DND-41 (cell line): ENCODE results near the gene GDAP2.
"Not testable (repeated sequence)": the region's sequence is repeated elsewhere in the genome, so short reads cannot be mapped to it uniquely, and the experiment has no call there.

Experiments
- EZH2 ChIP-seq: IDR thresholded peaks from 3 replicates; pipeline ENCODE4 v1.6.1; 2012; ENCODE audit warnings: borderline replicate concordance, low read depth, mild to moderate bottlenecking, moderate library complexity, low read length, inconsistent platforms; ENCODE audit not compliant: severe bottlenecking
- TF ChIP-seq, protein P1 (sequence below): IDR thresholded peaks from 2 replicates; pipeline ENCODE4 v1.5.1; 2012; ENCODE audit warnings: borderline replicate concordance, low read length, moderate library complexity, mild to moderate bottlenecking; ENCODE audit not compliant: poor library complexity, severe bottlenecking; ENCODE audit errors: extremely low read depth

DNA sequence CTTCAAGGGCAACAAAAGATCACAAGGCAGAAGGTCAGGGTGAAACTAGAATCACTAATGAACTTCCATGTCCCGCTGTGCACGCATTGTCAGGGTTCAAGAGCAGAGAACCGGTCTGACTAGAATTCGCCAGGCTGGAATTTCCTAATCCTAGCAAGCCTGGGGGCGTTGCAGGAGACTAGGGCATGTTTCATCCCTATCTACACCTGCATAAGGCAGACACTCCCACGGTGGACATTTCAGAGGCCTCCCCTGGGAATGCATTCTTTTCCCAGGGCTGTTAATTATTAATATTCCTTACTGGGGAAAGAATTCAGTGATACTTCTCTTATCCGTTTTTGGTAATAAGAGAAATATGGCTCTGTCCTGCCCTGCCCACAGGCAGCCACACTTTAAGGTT lies 6.7 kb downstream of the GDAP2 start:
- TF ChIP-seq, protein P1, sequence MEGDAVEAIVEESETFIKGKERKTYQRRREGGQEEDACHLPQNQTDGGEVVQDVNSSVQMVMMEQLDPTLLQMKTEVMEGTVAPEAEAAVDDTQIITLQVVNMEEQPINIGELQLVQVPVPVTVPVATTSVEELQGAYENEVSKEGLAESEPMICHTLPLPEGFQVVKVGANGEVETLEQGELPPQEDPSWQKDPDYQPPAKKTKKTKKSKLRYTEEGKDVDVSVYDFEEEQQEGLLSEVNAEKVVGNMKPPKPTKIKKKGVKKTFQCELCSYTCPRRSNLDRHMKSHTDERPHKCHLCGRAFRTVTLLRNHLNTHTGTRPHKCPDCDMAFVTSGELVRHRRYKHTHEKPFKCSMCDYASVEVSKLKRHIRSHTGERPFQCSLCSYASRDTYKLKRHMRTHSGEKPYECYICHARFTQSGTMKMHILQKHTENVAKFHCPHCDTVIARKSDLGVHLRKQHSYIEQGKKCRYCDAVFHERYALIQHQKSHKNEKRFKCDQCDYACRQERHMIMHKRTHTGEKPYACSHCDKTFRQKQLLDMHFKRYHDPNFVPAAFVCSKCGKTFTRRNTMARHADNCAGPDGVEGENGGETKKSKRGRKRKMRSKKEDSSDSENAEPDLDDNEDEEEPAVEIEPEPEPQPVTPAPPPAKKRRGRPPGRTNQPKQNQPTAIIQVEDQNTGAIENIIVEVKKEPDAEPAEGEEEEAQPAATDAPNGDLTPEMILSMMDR: not testable (repeated sequence)
- not testable (repeated sequence) for TF ChIP-seq EZH2
